H9 (cell line): ENCODE results near the gene RAET1L. TPM values are rescaled to one million over a fixed set of nuclear protein-coding genes. Genes with fewer than 3 reads are reported as not detected.

Experiments
- DNase-seq: peaks from one replicate; pipeline ENCODE4 v3.0.0-alpha.2; 2017
- H2AFZ ChIP-seq: one replicate; pipeline ENCODE4 v1.6.1; 2013; ENCODE audit warnings: mild to moderate bottlenecking, low read length, control low read depth, moderate library complexity
- H2AK5ac ChIP-seq: 2 replicates; pipeline ENCODE4 v1.6.1; 2013; ENCODE audit warnings: low read length, control low read depth, mixed read lengths; ENCODE audit not compliant: insufficient read length
- H2BK120ac ChIP-seq: one replicate; pipeline ENCODE4 v1.6.1; 2013; ENCODE audit warnings: low read depth, mild to moderate bottlenecking, low read length, control low read depth, inconsistent platforms; ENCODE audit not compliant: poor library complexity, severe bottlenecking
- H2BK12ac ChIP-seq: 2 replicates; pipeline ENCODE4 v1.6.1; 2013; ENCODE audit warnings: low read length, control low read depth, mixed read lengths, low read depth; ENCODE audit not compliant: insufficient read length
- H2BK15ac ChIP-seq: 2 replicates; pipeline ENCODE4 v1.6.1; 2013; ENCODE audit warnings: low read depth, low read length, control low read depth
- H2BK20ac ChIP-seq: one replicate; pipeline ENCODE4 v1.6.1; 2013; ENCODE audit warnings: low read depth, mild to moderate bottlenecking, low read length, control low read depth, inconsistent platforms; ENCODE audit not compliant: poor library complexity, severe bottlenecking
- H2BK5ac ChIP-seq: 2 replicates; pipeline ENCODE4 v1.6.1; 2013; ENCODE audit warnings: low read length, control low read depth, mixed read lengths; ENCODE audit not compliant: insufficient read length
- H3K14ac ChIP-seq: 2 replicates; pipeline ENCODE4 v1.6.1; 2013; ENCODE audit warnings: low read length, control low read depth; ENCODE audit not compliant: insufficient read depth
- H3K18ac ChIP-seq: 2 replicates; pipeline ENCODE4 v1.6.1; 2013; ENCODE audit warnings: low read depth, mild to moderate bottlenecking, mixed read lengths, low read length, control low read depth; ENCODE audit not compliant: insufficient read length
- H3K23ac ChIP-seq: 2 replicates; pipeline ENCODE4 v1.6.1; 2013; ENCODE audit warnings: low read length, control low read depth, mixed read lengths, low read depth; ENCODE audit not compliant: insufficient read length
- H3K23me2 ChIP-seq: 2 replicates; pipeline ENCODE4 v1.6.1; 2013; ENCODE audit warnings: low read depth, mild to moderate bottlenecking, mixed read lengths, low read length, control low read depth; ENCODE audit not compliant: insufficient read length, poor library complexity, severe bottlenecking
- H3K27ac ChIP-seq: 2 replicates; pipeline ENCODE4 v1.5.1; 2013; ENCODE audit warnings: low read length, control low read depth, mixed read lengths, low read depth; ENCODE audit not compliant: insufficient read length
- H3K27me3 ChIP-seq: 2 replicates; pipeline ENCODE4 v1.6.1; 2013; ENCODE audit warnings: low read length, control low read depth, inconsistent platforms; ENCODE audit not compliant: insufficient read depth
- H3K4ac ChIP-seq: 2 replicates; pipeline ENCODE4 v1.6.1; 2013; ENCODE audit warnings: low read depth, mild to moderate bottlenecking, control low read depth, inconsistent platforms, low read length, moderate library complexity
- H3K4me1 ChIP-seq: 2 replicates; pipeline ENCODE4 v1.6.1; 2013; ENCODE audit warnings: low read length, control low read depth, inconsistent platforms; ENCODE audit not compliant: insufficient read depth
- H3K4me2 ChIP-seq: 2 replicates; pipeline ENCODE4 v1.6.1; 2013; ENCODE audit warnings: low read length, control low read depth, mixed read lengths; ENCODE audit not compliant: insufficient read length, insufficient read depth
- H3K56ac ChIP-seq: 2 replicates; pipeline ENCODE4 v1.6.1; 2013; ENCODE audit warnings: low read depth, mild to moderate bottlenecking, mixed read lengths, low read length, control low read depth; ENCODE audit not compliant: insufficient read length
- H3K79me1 ChIP-seq: 2 replicates; pipeline ENCODE4 v1.6.1; 2013; ENCODE audit warnings: low read depth, mild to moderate bottlenecking, moderate library complexity, low read length, control low read depth, inconsistent platforms; ENCODE audit not compliant: insufficient read depth, poor library complexity, severe bottlenecking
- H3K79me2 ChIP-seq: 2 replicates; pipeline ENCODE4 v1.6.1; 2013; ENCODE audit warnings: low read length, control low read depth, inconsistent platforms; ENCODE audit not compliant: insufficient read depth
- H3K9ac ChIP-seq: 2 replicates; pipeline ENCODE4 v1.6.1; 2013; ENCODE audit warnings: low read length, control low read depth, mixed read lengths; ENCODE audit not compliant: insufficient read length; ENCODE audit errors: extremely low read depth
- H3K9me3 ChIP-seq: one replicate; pipeline ENCODE4 v1.6.1; 2013; ENCODE audit warnings: low read depth, low read length, inconsistent platforms; ENCODE audit not compliant: control insufficient read depth
- H3T11ph ChIP-seq: one replicate; pipeline ENCODE4 v1.6.1; 2013; ENCODE audit warnings: mild to moderate bottlenecking, low read length, control low read depth, inconsistent platforms
- H4K20me1 ChIP-seq: one replicate; pipeline ENCODE4 v1.6.1; 2013; ENCODE audit not compliant: control insufficient read depth, insufficient read length, insufficient read depth
- H4K5ac ChIP-seq: 2 replicates; pipeline ENCODE4 v1.6.1; 2013; ENCODE audit warnings: low read depth, mild to moderate bottlenecking, mixed read lengths, low read length, control low read depth; ENCODE audit not compliant: insufficient read length
- H4K8ac ChIP-seq: replicated peaks from 2 replicates; pipeline ENCODE4 v1.6.1; 2013; ENCODE audit warnings: low read length, control low read depth, mixed read lengths, low read depth; ENCODE audit not compliant: insufficient read length
- H4K91ac ChIP-seq: 2 replicates; pipeline ENCODE4 v1.6.1; 2013; ENCODE audit warnings: low read depth, mild to moderate bottlenecking, moderate library complexity, mixed read lengths, low read length, control low read depth; ENCODE audit not compliant: insufficient read length
- H3K27ac Mint-ChIP-seq, 3 experiments: 2 replicates in 2 of 3; 3 replicates in 1 of 3; pipeline ENCODE4 v1.8.0; 2020 to 2021; ENCODE audit warnings: mixed read lengths in 3 of 3, mild to moderate bottlenecking in 1 of 3, moderate library complexity in 1 of 3
- H3K27me3 Mint-ChIP-seq: 2 replicates; pipeline ENCODE4 v1.8.0; 2021; ENCODE audit warnings: low read depth, mild to moderate bottlenecking, moderate library complexity, mixed read lengths
- H3K36me3 Mint-ChIP-seq, 3 experiments: 2 replicates in 2 of 3; 3 replicates in 1 of 3; pipeline ENCODE4 v1.8.0; 2020 to 2021; ENCODE audit warnings: low read depth in 3 of 3, mixed read lengths in 3 of 3; ENCODE audit not compliant: insufficient read depth in 1 of 3
- H3K4me1 Mint-ChIP-seq, 2 experiments: 2 replicates each; pipeline ENCODE4 v1.8.0; 2020; ENCODE audit warnings: mixed read lengths in 2 of 2
- H3K4me3 Mint-ChIP-seq, 2 experiments: 2 replicates in 1 of 2; 3 replicates in 1 of 2; pipeline ENCODE4 v1.8.0; 2020 to 2021; ENCODE audit warnings: mild to moderate bottlenecking in 2 of 2, mixed read lengths in 2 of 2, moderate library complexity in 1 of 2
- H3K9me3 Mint-ChIP-seq, 2 experiments: 2 replicates in 1 of 2; 3 replicates in 1 of 2; pipeline ENCODE4 v1.8.0; 2020; ENCODE audit warnings: mild to moderate bottlenecking in 2 of 2, mixed read lengths in 2 of 2, moderate library complexity in 1 of 2
- CTCF ChIP-seq: fragments of 200-600 bp; sonication (generic); conservative IDR thresholded peaks from 3 replicates; pipeline ENCODE4 v1.8.0; 2021; ENCODE audit warnings: antibody characterized with exemption, mild to moderate bottlenecking
- total RNA-seq: library from RNA; stranded (reverse); gene quantifications from 2 replicates; pipeline ENCODE4 v1.2.1, GENCODE V29; 2021

RAET1L gene
- total RNA-seq, 1 experiment from 2014 or later: not detected

GRCh38 chr6:149978610-149979009 lies 46.7 kb downstream of the RAET1L start:
- no peak overlapping the region for H3K9ac ChIP-seq

More at GRCh38 chr6:149978610-149979009, 46.7 kb downstream of the RAET1L start:
- H3K4me3 Mint-ChIP-seq: no peak overlapping the region
- H3K4me1 Mint-ChIP-seq: peaks cover 5 to 15% of the 10 kb centered on the region in 2 experiments; a peak in 3 of 4 replicates
- H4K5ac ChIP-seq: no peak overlapping the region
- no peak overlapping the region for H3K4ac ChIP-seq
- no peak overlapping the region for H3K56ac ChIP-seq
- H3K23ac ChIP-seq: no peak overlapping the region
- no peak overlapping the region for H2AK5ac ChIP-seq
- no peaks in the 10 kb centered on the region; a peak in 1 of 5 replicates for H3K9me3 Mint-ChIP-seq
- no peak overlapping the region for H3K14ac ChIP-seq
- H2BK15ac ChIP-seq: no peak overlapping the region
- H3K4me1 ChIP-seq: no peaks in the 10 kb centered on the region
- no peaks in the 10 kb centered on the region for H3K9me3 ChIP-seq
- no peak overlapping the region for H4K91ac ChIP-seq
- H3K18ac ChIP-seq: no peak overlapping the region
- peaks cover 3% of the 10 kb centered on the region for H3K23me2 ChIP-seq
- H3K27me3 Mint-ChIP-seq: peaks cover 99% of the 10 kb centered on the region
- H3K27ac ChIP-seq: no peak overlapping the region
- no peak overlapping the region for H3T11ph ChIP-seq
- no peak overlapping the region for H3K27ac Mint-ChIP-seq
- H2BK12ac ChIP-seq: no peak overlapping the region
- H3K4me2 ChIP-seq: no peak overlapping the region
- no peak overlapping the region for H2BK20ac ChIP-seq
- H4K8ac ChIP-seq: no peak overlapping the region
- H3K79me2 ChIP-seq: no peaks in the 10 kb centered on the region
- H3K36me3 Mint-ChIP-seq: no peaks in the 10 kb centered on the region
- H3K79me1 ChIP-seq: no peaks in the 10 kb centered on the region
- no peak for TF ChIP-seq CTCF
- no peaks in the 10 kb centered on the region for H4K20me1 ChIP-seq
- H2BK5ac ChIP-seq: no peak overlapping the region
- H2BK120ac ChIP-seq: no peak overlapping the region
- H2AFZ ChIP-seq: no peak overlapping the region
- DNase-seq: no peak
- peaks cover 59% of the 10 kb centered on the region for H3K27me3 ChIP-seq
